GM18511 (cell line): ENCODE data around the gene SEZ6.

ENCODE experiments used
- ATAC-seq: cut with Tn5 transposase; IDR thresholded peaks from one replicate; pipeline ENCODE4 v1.9.1; 2021; ENCODE audit warnings: mild to moderate bottlenecking, moderate library complexity; ENCODE audit not compliant: unreplicated experiment

SEZ6 gene

GRCh38 chr17:28911411-28912045, 94.3 kb downstream of the SEZ6 start:
- ATAC-seq: no peak

- ATAC-seq: no peak
Measured at GRCh38 chr17:28910534-28910933, 95.3 kb downstream of the SEZ6 start.

- no peak for ATAC-seq
Measured at GRCh38 chr17:28908640-28909167, 97.1 kb downstream of the SEZ6 start.

GRCh38 chr17:28907709-28908475, 97.9 kb downstream of the SEZ6 start:
- no peak for ATAC-seq

- no peak for ATAC-seq
Measured at GRCh38 chr17:28906706-28907438, 99.0 kb downstream of the SEZ6 start.

GRCh38 chr17:28906276-28906675, 99.6 kb downstream of the SEZ6 start:
- ATAC-seq: no peak
